ENCODE results near the gene GRM1.

Gene GRM1

GRCh38 chr6:146397638-146398037, 368.8 kb downstream of the GRM1 start:
- Histone ChIP-seq H3K27me3 (ENCODE audit: insufficient read depth, low read length, poor library complexity, severe bottlenecking) (no peaks in the 10 kb centered on the region), H3K4me3 (ENCODE audit: low read length, poor library complexity, severe bottlenecking) (no peak overlapping the region), H3K9ac (ENCODE audit: low read depth, low read length, poor library complexity, severe bottlenecking) (no peak overlapping the region), H4K20me1 (ENCODE audit: insufficient read depth, low read length, poor library complexity, severe bottlenecking) (no peaks in the 10 kb centered on the region), H3K79me2 (ENCODE audit: insufficient read depth, low read length) (no peaks in the 10 kb centered on the region), H3K9me2 (replicated peaks; ENCODE audit: low read depth, low read length) (no peaks in the 10 kb centered on the region; the same call in 1 of the 2 replicates), H3K36me3 (ENCODE audit: insufficient read depth, low read length) (no peaks in the 10 kb centered on the region), H3K4me1 (ENCODE audit: insufficient read depth, low read length, poor library complexity, severe bottlenecking) (no peaks in the 10 kb centered on the region), H3K4me2 (ENCODE audit: low read depth, low read length, poor library complexity, severe bottlenecking) (no peak overlapping the region), H2AFZ (ENCODE audit: low read length) (no peak overlapping the region), H3K9me3 (ENCODE audit: insufficient read depth, low read depth, low read length) (no peaks in the 10 kb centered on the region), H3F3A (ENCODE audit: low read depth) (no peaks in the 10 kb centered on the region)
- TF ChIP-seq, protein P1, sequence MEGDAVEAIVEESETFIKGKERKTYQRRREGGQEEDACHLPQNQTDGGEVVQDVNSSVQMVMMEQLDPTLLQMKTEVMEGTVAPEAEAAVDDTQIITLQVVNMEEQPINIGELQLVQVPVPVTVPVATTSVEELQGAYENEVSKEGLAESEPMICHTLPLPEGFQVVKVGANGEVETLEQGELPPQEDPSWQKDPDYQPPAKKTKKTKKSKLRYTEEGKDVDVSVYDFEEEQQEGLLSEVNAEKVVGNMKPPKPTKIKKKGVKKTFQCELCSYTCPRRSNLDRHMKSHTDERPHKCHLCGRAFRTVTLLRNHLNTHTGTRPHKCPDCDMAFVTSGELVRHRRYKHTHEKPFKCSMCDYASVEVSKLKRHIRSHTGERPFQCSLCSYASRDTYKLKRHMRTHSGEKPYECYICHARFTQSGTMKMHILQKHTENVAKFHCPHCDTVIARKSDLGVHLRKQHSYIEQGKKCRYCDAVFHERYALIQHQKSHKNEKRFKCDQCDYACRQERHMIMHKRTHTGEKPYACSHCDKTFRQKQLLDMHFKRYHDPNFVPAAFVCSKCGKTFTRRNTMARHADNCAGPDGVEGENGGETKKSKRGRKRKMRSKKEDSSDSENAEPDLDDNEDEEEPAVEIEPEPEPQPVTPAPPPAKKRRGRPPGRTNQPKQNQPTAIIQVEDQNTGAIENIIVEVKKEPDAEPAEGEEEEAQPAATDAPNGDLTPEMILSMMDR (conservative IDR thresholded peaks at IDR 0.05; ENCODE audit: low read length) = no peak
- TF ChIP-seq EZH2phosphoT487 (IDR thresholded peaks at IDR 0.05; ENCODE audit: borderline replicate concordance) = no peak

DNA sequence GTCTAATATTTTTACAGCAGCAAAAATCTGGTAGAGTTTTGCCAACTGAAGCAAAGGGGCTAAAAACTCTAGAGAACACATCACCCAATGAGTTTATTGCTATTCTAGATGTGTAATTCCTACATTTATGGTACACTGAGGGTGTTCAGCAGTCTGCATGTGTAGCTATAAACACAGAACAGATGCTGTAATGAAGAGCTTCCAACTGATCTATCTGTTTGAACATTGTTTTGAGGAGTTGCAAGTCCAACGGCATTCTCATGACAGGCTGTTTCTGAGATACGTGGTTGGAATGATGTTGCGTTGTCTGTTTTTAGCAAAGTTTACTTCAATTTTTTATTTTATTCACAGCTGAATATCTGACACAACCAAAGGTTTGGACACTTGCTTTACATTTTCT, 373.6 kb downstream of the GRM1 start:
- Histone ChIP-seq H3K4me1 (ENCODE audit: insufficient read depth, low read length, poor library complexity, severe bottlenecking) (no peaks in the 10 kb centered on the region), H2AFZ (ENCODE audit: low read length) (no peak overlapping the region), H4K20me1 (ENCODE audit: insufficient read depth, low read length, poor library complexity, severe bottlenecking) (no peaks in the 10 kb centered on the region), H3K9ac (ENCODE audit: low read depth, low read length, poor library complexity, severe bottlenecking) (no peak overlapping the region), H3K27me3 (ENCODE audit: insufficient read depth, low read length, poor library complexity, severe bottlenecking) (no peaks in the 10 kb centered on the region), H3K9me3 (ENCODE audit: insufficient read depth, low read depth, low read length) (no peaks in the 10 kb centered on the region), H3F3A (ENCODE audit: low read depth) (no peaks in the 10 kb centered on the region), H3K4me3 (ENCODE audit: low read length, poor library complexity, severe bottlenecking) (no peak overlapping the region), H3K36me3 (ENCODE audit: insufficient read depth, low read length) (no peaks in the 10 kb centered on the region), H3K4me2 (ENCODE audit: low read depth, low read length, poor library complexity, severe bottlenecking) (no peak overlapping the region), H3K9me2 (replicated peaks; ENCODE audit: low read depth, low read length) (no peaks in the 10 kb centered on the region; the same call in 1 of the 2 replicates), H3K79me2 (ENCODE audit: insufficient read depth, low read length) (no peaks in the 10 kb centered on the region)
- no peak for TF ChIP-seq EZH2phosphoT487 (IDR thresholded peaks at IDR 0.05; ENCODE audit: borderline replicate concordance)
- TF ChIP-seq, protein P1 (conservative IDR thresholded peaks at IDR 0.05; ENCODE audit: low read length) = no peak

DNA sequence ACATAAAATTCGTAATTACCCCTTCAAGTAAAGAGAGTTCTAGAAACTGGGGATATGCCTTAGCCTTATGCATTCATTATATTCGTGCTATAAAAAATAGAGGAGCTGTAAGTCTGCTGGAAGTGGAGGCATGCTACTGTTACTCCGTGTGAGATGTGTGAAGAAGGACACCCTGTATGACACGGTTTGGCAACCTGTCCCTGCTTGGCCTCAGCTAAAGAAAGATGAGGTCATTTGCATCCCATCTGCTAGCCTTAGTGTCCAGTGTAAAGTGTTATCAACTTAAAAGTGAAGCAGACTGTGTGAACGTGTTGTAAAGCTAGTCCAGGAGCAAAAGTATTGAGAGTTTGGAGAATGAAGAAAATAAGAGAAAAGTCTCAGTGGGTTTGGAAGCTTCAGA, 379.7 kb downstream of the GRM1 start:
- Histone ChIP-seq H3K27me3 (ENCODE audit: insufficient read depth, low read length, poor library complexity, severe bottlenecking) (no peaks in the 10 kb centered on the region), H2AFZ (ENCODE audit: low read length) (no peak overlapping the region), H3K9me3 (ENCODE audit: insufficient read depth, low read depth, low read length) (peaks cover 4% of the 10 kb centered on the region; the same call in 1 of the 2 replicates), H3F3A (ENCODE audit: low read depth) (no peaks in the 10 kb centered on the region), H3K4me2 (ENCODE audit: low read depth, low read length, poor library complexity, severe bottlenecking) (no peak overlapping the region), H4K20me1 (ENCODE audit: insufficient read depth, low read length, poor library complexity, severe bottlenecking) (no peaks in the 10 kb centered on the region), H3K36me3 (ENCODE audit: insufficient read depth, low read length) (no peaks in the 10 kb centered on the region), H3K79me2 (ENCODE audit: insufficient read depth, low read length) (no peaks in the 10 kb centered on the region), H3K9me2 (replicated peaks; ENCODE audit: low read depth, low read length) (no peaks in the 10 kb centered on the region), H3K9ac (ENCODE audit: low read depth, low read length, poor library complexity, severe bottlenecking) (no peak overlapping the region), H3K4me3 (ENCODE audit: low read length, poor library complexity, severe bottlenecking) (no peak overlapping the region), H3K4me1 (ENCODE audit: insufficient read depth, low read length, poor library complexity, severe bottlenecking) (no peaks in the 10 kb centered on the region)
- TF ChIP-seq, protein P1 (conservative IDR thresholded peaks at IDR 0.05; ENCODE audit: low read length) = no peak
- no peak for TF ChIP-seq EZH2phosphoT487 (IDR thresholded peaks at IDR 0.05; ENCODE audit: borderline replicate concordance)

Measured in Loucy (cell line).